ENCODE measurements around the gene PITHD1.
A peak's percentile ranks its signal among the peaks of the same experiment; 100 is the strongest.

Gene PITHD1

GRCh38 chr1:23809751-23810171 is 31.5 kb downstream of the PITHD1 start:
- Histone ChIP-seq H3K4me1 (ENCODE audit: low read length) (peaks cover 38% of the 10 kb centered on the region), H3K9ac (ENCODE audit: low read length) (peak overlapping the region; percentile 60), H3K36me3 (replicated peaks; ENCODE audit: low read depth, low read length) (peaks cover 6% of the 10 kb centered on the region), H3K27me3 (ENCODE audit: low read depth, low read length) (no peaks in the 10 kb centered on the region), H3K79me2 (ENCODE audit: low read length) (no peaks in the 10 kb centered on the region), H4K20me1 (ENCODE audit: insufficient read depth, low read length) (no peaks in the 10 kb centered on the region), H3K4me3 (ENCODE audit: low read length) (no peak overlapping the region), H3K9me3 (ENCODE audit: insufficient read depth, low read length) (no peaks in the 10 kb centered on the region), H3K27ac (ENCODE audit: low read length) (peak overlapping the region; percentile 81), H2AFZ (ENCODE audit: low read depth, low read length) (0 out of 2 replicates have a peak overlapping the region, but pooled peaks have one; percentile 53), H3K4me2 (ENCODE audit: low read length) (peak overlapping the region; percentile 44)
- TF ChIP-seq EZH2phosphoT487 (IDR thresholded peaks at IDR 0.05; ENCODE audit: low read depth) (no peak), CTCF (IDR thresholded peaks at IDR 0.05; ENCODE audit: low read depth, low read length) (peak; percentile 81)

GRCh38 chr1:23810818-23811540 is 32.8 kb downstream of the PITHD1 start:
- no peak overlapping the region for H2AFZ ChIP-seq (ENCODE audit: low read depth, low read length)
- H3K4me1 ChIP-seq (ENCODE audit: low read length), result peaks cover 38% of the 10 kb centered on the region
- H4K20me1 ChIP-seq (ENCODE audit: insufficient read depth, low read length), result no peaks in the 10 kb centered on the region
- peak overlapping the region; percentile 81 for H3K27ac ChIP-seq (ENCODE audit: low read length)
- H3K79me2 ChIP-seq (ENCODE audit: low read length), result no peaks in the 10 kb centered on the region
- no peak overlapping the region for H3K9ac ChIP-seq (ENCODE audit: low read length)
- no peaks in the 10 kb centered on the region for H3K9me3 ChIP-seq (ENCODE audit: insufficient read depth, low read length)
- peak overlapping the region; percentile 25 for H3K4me2 ChIP-seq (ENCODE audit: low read length)
- peaks cover 6% of the 10 kb centered on the region for H3K36me3 ChIP-seq (replicated peaks; ENCODE audit: low read depth, low read length)
- TF ChIP-seq EZH2phosphoT487 (IDR thresholded peaks at IDR 0.05; ENCODE audit: low read depth) (no peak), CTCF (IDR thresholded peaks at IDR 0.05; ENCODE audit: low read depth, low read length) (peak; percentile 76)
- no peaks in the 10 kb centered on the region for H3K27me3 ChIP-seq (ENCODE audit: low read depth, low read length)
- H3K4me3 ChIP-seq (ENCODE audit: low read length), result no peak overlapping the region

GRCh38 chr1:23814016-23814415 is 35.8 kb downstream of the PITHD1 start:
- no peaks in the 10 kb centered on the region for H3K79me2 ChIP-seq (ENCODE audit: low read length)
- TF ChIP-seq CTCF (IDR thresholded peaks at IDR 0.05; ENCODE audit: low read depth, low read length) (no peak), EZH2phosphoT487 (IDR thresholded peaks at IDR 0.05; ENCODE audit: low read depth) (no peak)
- H3K9me3 ChIP-seq (ENCODE audit: insufficient read depth, low read length), result no peaks in the 10 kb centered on the region
- H3K36me3 ChIP-seq (replicated peaks; ENCODE audit: low read depth, low read length), result peaks cover 16% of the 10 kb centered on the region
- H3K4me2 ChIP-seq (ENCODE audit: low read length), result no peak overlapping the region
- no peak overlapping the region for H2AFZ ChIP-seq (ENCODE audit: low read depth, low read length)
- H3K4me3 ChIP-seq (ENCODE audit: low read length), result no peak overlapping the region
- H3K4me1 ChIP-seq (ENCODE audit: low read length), result peaks cover 55% of the 10 kb centered on the region
- H3K9ac ChIP-seq (ENCODE audit: low read length), result no peak overlapping the region
- H4K20me1 ChIP-seq (ENCODE audit: insufficient read depth, low read length), result no peaks in the 10 kb centered on the region
- H3K27ac ChIP-seq (ENCODE audit: low read length), result no peak overlapping the region
- no peaks in the 10 kb centered on the region for H3K27me3 ChIP-seq (ENCODE audit: low read depth, low read length)

- no peaks in the 10 kb centered on the region for H4K20me1 ChIP-seq (ENCODE audit: insufficient read depth, low read length)
- no peaks in the 10 kb centered on the region for H3K9me3 ChIP-seq (ENCODE audit: insufficient read depth, low read length)
- H3K4me3 ChIP-seq (ENCODE audit: low read length), result no peak overlapping the region
- no peaks in the 10 kb centered on the region for H3K27me3 ChIP-seq (ENCODE audit: low read depth, low read length)
- H2AFZ ChIP-seq (ENCODE audit: low read depth, low read length), result no peak overlapping the region
- H3K36me3 ChIP-seq (replicated peaks; ENCODE audit: low read depth, low read length), result peaks cover 16% of the 10 kb centered on the region
- no peaks in the 10 kb centered on the region for H3K79me2 ChIP-seq (ENCODE audit: low read length)
- H3K27ac ChIP-seq (ENCODE audit: low read length), result no peak overlapping the region
- H3K9ac ChIP-seq (ENCODE audit: low read length), result no peak overlapping the region
- H3K4me1 ChIP-seq (ENCODE audit: low read length), result peaks cover 36% of the 10 kb centered on the region
- TF ChIP-seq CTCF (IDR thresholded peaks at IDR 0.05; ENCODE audit: low read depth, low read length), result no peak
- TF ChIP-seq EZH2phosphoT487 (IDR thresholded peaks at IDR 0.05; ENCODE audit: low read depth), result no peak
- no peak overlapping the region for H3K4me2 ChIP-seq (ENCODE audit: low read length)
Measured at GRCh38 chr1:23816361-23816760, 38.1 kb downstream of the PITHD1 start.
